CD8-positive, alpha-beta memory T cell (primary cell): Measurements from ENCODE around the gene RAI1. TPM values are rescaled to one million over a fixed set of nuclear protein-coding genes. Genes with fewer than 3 reads are reported as not detected.
A peak's percentile ranks its signal among the peaks of the same experiment; 100 is the strongest.

Experiments used
- CTCF ChIA-PET: fragments of 350-600 bp; sonication (Branson Sonifier 250); formaldehyde crosslinking; loops from one replicate; lab custom pipeline; 2021; ENCODE audit warnings: antibody characterized with exemption; lab: Charles Lee
- POLR2A ChIA-PET: fragments of 350-600 bp; sonication (Branson Sonifier 250); formaldehyde crosslinking; loops from one replicate; lab custom pipeline; 2021; ENCODE audit warnings: antibody characterized with exemption; lab: Charles Lee
- DNase-seq, 5 donors: peaks; one replicate each; pipeline versions ENCODE4 v3.0.0 to v3.0.0-alpha.2; 2020 to 2022; ENCODE audit warnings: mixed read lengths in 1 of 5
- H3K27ac ChIP-seq: one replicate; pipeline ENCODE4 v1.7.0; 2013; ENCODE audit warnings: low read depth, mild to moderate bottlenecking, low read length, moderate library complexity
- H3K27me3 ChIP-seq: 2 replicates; pipeline ENCODE4 v1.7.0; 2013; ENCODE audit warnings: low read length, mild to moderate bottlenecking; ENCODE audit not compliant: insufficient read depth, poor library complexity, severe bottlenecking
- H3K36me3 ChIP-seq: 2 replicates; pipeline ENCODE4 v1.7.0; 2013; ENCODE audit warnings: mild to moderate bottlenecking, low read length, moderate library complexity; ENCODE audit not compliant: insufficient read depth
- H3K4me1 ChIP-seq: 2 replicates; pipeline ENCODE4 v1.7.0; 2013; ENCODE audit warnings: mild to moderate bottlenecking, low read length, moderate library complexity; ENCODE audit not compliant: insufficient read depth
- H3K4me3 ChIP-seq: 2 replicates; pipeline ENCODE4 v1.7.0; 2013; ENCODE audit warnings: mild to moderate bottlenecking, low read length
- H3K9me3 ChIP-seq: 2 replicates; pipeline ENCODE4 v1.7.0; 2013; ENCODE audit warnings: mild to moderate bottlenecking, low read length
- H3K27ac Mint-ChIP-seq, 8 donors: one replicate each; pipeline ENCODE4 v1.8.0; 2020 to 2021; ENCODE audit warnings: mixed read lengths in 8 of 8, mild to moderate bottlenecking in 6 of 8, inconsistent platforms in 3 of 8, moderate library complexity in 3 of 8
- H3K27me3 Mint-ChIP-seq, 2 donors: one replicate each; pipeline ENCODE4 v1.8.0; 2020 to 2021; ENCODE audit warnings: mixed read lengths in 2 of 2, mild to moderate bottlenecking in 1 of 2, moderate library complexity in 1 of 2
- H3K36me3 Mint-ChIP-seq, 3 donors: one replicate each; pipeline ENCODE4 v1.8.0; 2020 to 2021; ENCODE audit warnings: mixed read lengths in 3 of 3, inconsistent platforms in 1 of 3, mild to moderate bottlenecking in 1 of 3
- H3K4me1 Mint-ChIP-seq, 3 donors: one replicate each; pipeline ENCODE4 v1.8.0; 2020 to 2021; ENCODE audit warnings: mixed read lengths in 3 of 3, inconsistent platforms in 1 of 3, mild to moderate bottlenecking in 1 of 3
- H3K4me3 Mint-ChIP-seq, 7 donors: one replicate each; pipeline ENCODE4 v1.8.0; 2020 to 2021; ENCODE audit warnings: mixed read lengths in 7 of 7, mild to moderate bottlenecking in 6 of 7, moderate library complexity in 4 of 7, inconsistent platforms in 2 of 7
- H3K9me3 Mint-ChIP-seq, 5 donors: one replicate each; pipeline ENCODE4 v1.8.0; 2020 to 2022; ENCODE audit warnings: mixed read lengths in 5 of 5, mild to moderate bottlenecking in 3 of 5, moderate library complexity in 2 of 5, inconsistent platforms in 1 of 5
- polyA plus RNA-seq: library from polyadenylated mRNA; unstranded; fragments of 300-500 nt; fragmentation: Illumina TruSeq; gene quantifications from one replicate; pipeline ENCODE4 v1.2.3, GENCODE V29; 2021
- total RNA-seq, 2 experiments: library from RNA; stranded (reverse); gene quantifications; one replicate each; pipeline ENCODE4 v1.2.3, GENCODE V29; 2021

The RAI1 gene
- total and polyA plus RNA-seq, 3 experiments from 2014 or later = 5.6 to 20.2 (median 19.7) TPM

GRCh38 chr17:17719199-17719940, 38.1 kb downstream of the RAI1 start:
- Mint-ChIP-seq H3K36me3 (peaks cover 3 to 6% (median 4%) of the 10 kb centered on the region in 3 donors), H3K27me3 (peaks cover 16 to 22% of the 10 kb centered on the region in 2 donors), H3K4me1 (peaks cover 22 to 37% (median 27%) of the 10 kb centered on the region in 3 donors), H3K9me3 (no peaks in the 10 kb centered on the region), H3K27ac (peak overlapping the region in 2 of 8 donors; percentile 31 to 76), H3K4me3 (no peak overlapping the region)
- Histone ChIP-seq H3K4me1 (peaks cover 6% of the 10 kb centered on the region), H3K9me3 (no peaks in the 10 kb centered on the region), H3K27me3 (no peaks in the 10 kb centered on the region), H3K36me3 (no peaks in the 10 kb centered on the region), H3K4me3 (no peak overlapping the region), H3K27ac (no peak overlapping the region)
- ChIA-PET POLR2A (no interaction called here), CTCF (no interaction called here)
- DNase-seq = no peak

GRCh38 chr17:17719966-17720543, 38.8 kb downstream of the RAI1 start:
- H3K27ac Mint-ChIP-seq = no peak overlapping the region
- peaks cover 6% of the 10 kb centered on the region for H3K4me1 ChIP-seq
- no peaks in the 10 kb centered on the region for H3K36me3 ChIP-seq
- peaks cover 3 to 6% (median 4%) of the 10 kb centered on the region in 3 donors for H3K36me3 Mint-ChIP-seq
- POLR2A ChIA-PET = no interaction called here
- H3K9me3 ChIP-seq = no peaks in the 10 kb centered on the region
- H3K27ac ChIP-seq = no peak overlapping the region
- no peaks in the 10 kb centered on the region for H3K9me3 Mint-ChIP-seq
- DNase-seq = no peak
- H3K27me3 Mint-ChIP-seq = peaks cover 16 to 22% of the 10 kb centered on the region in 2 donors
- CTCF ChIA-PET = no interaction called here
- no peak overlapping the region for H3K4me3 ChIP-seq
- no peaks in the 10 kb centered on the region for H3K27me3 ChIP-seq
- H3K4me3 Mint-ChIP-seq = peak overlapping the region in 1 of 7 donors; percentile 15
- peaks cover 22 to 36% (median 28%) of the 10 kb centered on the region in 3 donors for H3K4me1 Mint-ChIP-seq

- Histone ChIP-seq H3K27ac (no peak overlapping the region), H3K9me3 (no peaks in the 10 kb centered on the region), H3K36me3 (no peaks in the 10 kb centered on the region), H3K27me3 (no peaks in the 10 kb centered on the region), H3K4me3 (no peak overlapping the region), H3K4me1 (peaks cover 13% of the 10 kb centered on the region)
- H3K27me3 Mint-ChIP-seq = peaks cover 16% of the 10 kb centered on the region in 2 donors
- POLR2A ChIA-PET = no interaction called here
- peak overlapping the region in 1 of 8 donors; percentile 12 for H3K27ac Mint-ChIP-seq
- no peaks in the 10 kb centered on the region for H3K9me3 Mint-ChIP-seq
- peaks cover 3 to 4% (median 4%) of the 10 kb centered on the region in 3 donors for H3K36me3 Mint-ChIP-seq
- CTCF ChIA-PET = no interaction called here
- H3K4me1 Mint-ChIP-seq = peaks cover 22 to 37% (median 28%) of the 10 kb centered on the region in 3 donors
- H3K4me3 Mint-ChIP-seq = peak overlapping the region in 4 of 7 donors; percentile 8 to 83 (median 40)
- DNase-seq = no peak
Measured at GRCh38 chr17:17721140-17721668, 39.9 kb downstream of the RAI1 start.

- H3K36me3 Mint-ChIP-seq = peaks cover 3 to 4% (median 4%) of the 10 kb centered on the region in 3 donors
- ChIA-PET POLR2A (no interaction called here), CTCF (no interaction called here)
- H3K4me1 ChIP-seq = peaks cover 16% of the 10 kb centered on the region
- H3K9me3 ChIP-seq = no peaks in the 10 kb centered on the region
- peak overlapping the region in 2 of 8 donors; percentile 39 to 74 for H3K27ac Mint-ChIP-seq
- peaks cover 13 to 16% of the 10 kb centered on the region in 2 donors for H3K27me3 Mint-ChIP-seq
- no peaks in the 10 kb centered on the region for H3K27me3 ChIP-seq
- peak in 1 of 5 donors; percentile 27 for DNase-seq
- H3K9me3 Mint-ChIP-seq = no peaks in the 10 kb centered on the region
- H3K27ac ChIP-seq = no peak overlapping the region
- H3K36me3 ChIP-seq = no peaks in the 10 kb centered on the region
- peaks cover 26 to 41% (median 26%) of the 10 kb centered on the region in 3 donors for H3K4me1 Mint-ChIP-seq
- H3K4me3 ChIP-seq = no peak overlapping the region
- peak overlapping the region in 6 of 7 donors; percentile 70 to 88 (median 82) for H3K4me3 Mint-ChIP-seq
Measured at GRCh38 chr17:17722081-17722905, 41.0 kb downstream of the RAI1 start.

GRCh38 chr17:17722906-17723353, 41.7 kb downstream of the RAI1 start:
- Histone ChIP-seq H3K36me3 (no peaks in the 10 kb centered on the region), H3K27ac (no peak overlapping the region), H3K4me3 (peak overlapping the region; percentile 50), H3K4me1 (peaks cover 16% of the 10 kb centered on the region), H3K27me3 (no peaks in the 10 kb centered on the region), H3K9me3 (no peaks in the 10 kb centered on the region)
- no peaks in the 10 kb centered on the region for H3K9me3 Mint-ChIP-seq
- POLR2A ChIA-PET = no interaction called here
- no peak for DNase-seq
- H3K27ac Mint-ChIP-seq = peak overlapping the region in 3 of 8 donors; percentile 2 to 84 (median 30)
- H3K36me3 Mint-ChIP-seq = peaks cover 2 to 3% (median 3%) of the 10 kb centered on the region in 3 donors
- peaks cover 13 to 16% of the 10 kb centered on the region in 2 donors for H3K27me3 Mint-ChIP-seq
- H3K4me3 Mint-ChIP-seq = peak overlapping the region; percentile 70 to 93 (median 82)
- H3K4me1 Mint-ChIP-seq = peaks cover 26 to 42% (median 26%) of the 10 kb centered on the region in 3 donors
- CTCF ChIA-PET = no interaction called here

- no peaks in the 10 kb centered on the region for H3K36me3 ChIP-seq
- peaks cover 16% of the 10 kb centered on the region for H3K4me1 ChIP-seq
- no peak overlapping the region for H3K27ac ChIP-seq
- Mint-ChIP-seq H3K9me3 (no peaks in the 10 kb centered on the region), H3K4me1 (peaks cover 26 to 47% (median 26%) of the 10 kb centered on the region in 3 donors), H3K27ac (peak overlapping the region in 4 of 8 donors; percentile 2 to 84 (median 44)), H3K27me3 (peaks cover 13 to 16% of the 10 kb centered on the region in 2 donors), H3K36me3 (peaks cover 0 to 3% (median 2%) of the 10 kb centered on the region in 3 donors), H3K4me3 (peak overlapping the region; percentile 77 to 93 (median 86))
- H3K27me3 ChIP-seq = no peaks in the 10 kb centered on the region
- DNase-seq = peak in 2 of 5 donors; percentile 7 to 21
- CTCF ChIA-PET = no interaction called here
- H3K4me3 ChIP-seq = peak overlapping the region; percentile 50
- POLR2A ChIA-PET = interaction anchor here (0.6 kb wide), 1 partner anchor 42 kb away, joined by 3 read pairs; no protein-coding TSS in a partner anchor
- H3K9me3 ChIP-seq = no peaks in the 10 kb centered on the region
Measured at GRCh38 chr17:17723354-17724261, 42.4 kb downstream of the RAI1 start.
